Measurements from ENCODE around the gene NT5DC1. TPM values are rescaled to one million over a fixed set of nuclear protein-coding genes. Genes with fewer than 3 reads are reported as not detected.

NT5DC1 gene
- total and polyA plus RNA-seq, 10 of the 15 experiments (the other 5 are each of a cell fraction or from before 2014, with no cell fraction given) = 40.8 to 140 (median 66.8) TPM

DNA sequence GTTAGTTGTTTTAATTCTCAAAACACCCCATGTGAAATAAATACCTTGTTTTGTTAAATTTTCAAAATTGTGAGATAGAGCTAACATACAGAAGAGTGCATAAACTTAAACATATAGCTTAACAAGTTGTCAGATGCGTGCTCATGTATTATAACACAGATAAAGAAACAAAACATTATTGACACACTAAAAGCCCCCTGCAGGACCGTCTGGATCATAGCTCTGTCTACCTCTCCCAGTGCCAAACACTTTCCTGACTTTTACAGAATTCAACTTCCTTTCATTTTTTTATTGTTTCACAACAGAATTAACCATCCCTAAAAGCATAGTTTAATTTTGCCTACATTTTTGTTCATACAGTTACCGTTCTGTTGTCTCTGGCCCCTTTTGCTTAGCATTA is 22.1 kb upstream of the NT5DC1 start (continued):
- TF ChIP-seq, protein P1, sequence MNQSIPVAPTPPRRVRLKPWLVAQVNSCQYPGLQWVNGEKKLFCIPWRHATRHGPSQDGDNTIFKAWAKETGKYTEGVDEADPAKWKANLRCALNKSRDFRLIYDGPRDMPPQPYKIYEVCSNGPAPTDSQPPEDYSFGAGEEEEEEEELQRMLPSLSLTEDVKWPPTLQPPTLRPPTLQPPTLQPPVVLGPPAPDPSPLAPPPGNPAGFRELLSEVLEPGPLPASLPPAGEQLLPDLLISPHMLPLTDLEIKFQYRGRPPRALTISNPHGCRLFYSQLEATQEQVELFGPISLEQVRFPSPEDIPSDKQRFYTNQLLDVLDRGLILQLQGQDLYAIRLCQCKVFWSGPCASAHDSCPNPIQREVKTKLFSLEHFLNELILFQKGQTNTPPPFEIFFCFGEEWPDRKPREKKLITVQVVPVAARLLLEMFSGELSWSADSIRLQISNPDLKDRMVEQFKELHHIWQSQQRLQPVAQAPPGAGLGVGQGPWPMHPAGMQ (IDR thresholded peaks at IDR 0.05; ENCODE audit: borderline replicate concordance) = no peak
- no peak for TF ChIP-seq ZNF207 (IDR thresholded peaks at IDR 0.05; ENCODE audit: borderline replicate concordance)
- TF ChIP-seq NR2C2 (IDR thresholded peaks at IDR 0.05; ENCODE audit: borderline replicate concordance, control insufficient read depth, insufficient read length, low read depth) = no peak
- no peak for TF ChIP-seq TCF12 (IDR thresholded peaks at IDR 0.05; ENCODE audit: low read depth, low read length)
- no peak for TF ChIP-seq KAT2A (conservative IDR thresholded peaks at IDR 0.05; ENCODE audit: control insufficient read depth, low read depth, low read length)
- TF ChIP-seq SUPT20H (IDR thresholded peaks at IDR 0.05; ENCODE audit: borderline replicate concordance, control insufficient read depth, low read depth, low read length) = no peak
- TF ChIP-seq, protein P2, sequence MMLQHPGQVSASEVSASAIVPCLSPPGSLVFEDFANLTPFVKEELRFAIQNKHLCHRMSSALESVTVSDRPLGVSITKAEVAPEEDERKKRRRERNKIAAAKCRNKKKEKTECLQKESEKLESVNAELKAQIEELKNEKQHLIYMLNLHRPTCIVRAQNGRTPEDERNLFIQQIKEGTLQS (IDR thresholded peaks at IDR 0.05; ENCODE audit: borderline replicate concordance, extremely low read depth, low read depth, low read length) = no peak
- no peak for TF ChIP-seq ZNF24 (IDR thresholded peaks at IDR 0.05)
- no peak for TF ChIP-seq CBX5 (IDR thresholded peaks at IDR 0.05; ENCODE audit: low read depth)
- TF ChIP-seq SMAD1 (IDR thresholded peaks at IDR 0.05; ENCODE audit: low read depth, partially characterized antibody) = no peak
- TF ChIP-seq CREB1 (IDR thresholded peaks at IDR 0.05; ENCODE audit: low read depth) = no peak

DNA sequence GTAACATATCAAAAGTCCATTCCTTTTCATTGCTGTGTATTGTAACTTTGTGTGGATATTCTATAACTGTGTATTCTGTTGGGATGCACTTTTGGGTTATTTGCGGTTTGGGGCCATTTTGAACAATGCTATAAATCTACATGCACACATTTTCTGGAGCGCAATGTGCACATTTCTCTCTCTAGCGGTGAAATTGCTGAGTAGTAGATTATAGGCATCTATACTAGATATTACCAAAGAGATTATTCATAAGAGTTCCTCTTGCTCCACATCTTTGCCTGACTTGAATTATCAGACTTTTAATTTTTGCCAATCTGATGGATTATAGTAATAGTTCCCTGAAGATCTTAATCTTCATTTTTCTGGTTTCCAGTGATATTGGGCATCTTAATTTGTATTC is 21.7 kb upstream of the NT5DC1 start:
- Histone ChIP-seq H3K4me2 (ENCODE audit: control insufficient read depth, insufficient read depth) (no peak overlapping the region), H3K79me2 (ENCODE audit: control insufficient read depth, insufficient read depth, low read length) (no peaks in the 10 kb centered on the region), H3K4me1 (ENCODE audit: control insufficient read depth, insufficient read depth, low read length) (no peaks in the 10 kb centered on the region), H2AFZ (ENCODE audit: control insufficient read depth, low read depth, low read length) (no peak overlapping the region), H3K36me3 (ENCODE audit: control insufficient read depth in 2 of 2, insufficient read depth in 2 of 2, low read length in 1 of 2) (no peaks in the 10 kb centered on the region), H3K27ac (ENCODE audit: control insufficient read depth, insufficient read depth) (no peak overlapping the region), H3K9ac (ENCODE audit: control insufficient read depth, insufficient read depth, low read length) (no peak overlapping the region), H4K20me1 (ENCODE audit: control insufficient read depth, insufficient read depth) (no peaks in the 10 kb centered on the region), H3K9me3 (replicated peaks; ENCODE audit: control insufficient read depth, insufficient read depth, low read length) (no peaks in the 10 kb centered on the region), H3K27me3 (replicated peaks in 1 of 2; ENCODE audit: control insufficient read depth in 2 of 2, insufficient read depth in 2 of 2, low read length in 1 of 2) (no peaks in the 10 kb centered on the region), H3K4me3 (no peak overlapping the region)
- no peak for DNase-seq (ENCODE audit: low read depth, low spot score)
- POLR2A ChIA-PET = no interaction called here
- CTCF ChIA-PET = interaction anchor here (1.0 to 2.3 kb wide), 4 partner anchors 9 to 67 kb away, joined by 3 to 10 read pairs (median 6); no protein-coding TSS in a partner anchor
- FAIRE-seq = no peak
- intact Hi-C loops (cut with micrococcal nuclease; ENCODE audit: unreplicated experiment) = no loop called here
- in situ Hi-C loops (cut with MboI) = no loop called here
- no TSS peak for BruUV-seq (replicated peaks)
- SMC1A ChIA-PET (ENCODE audit: uncharacterized antibody, unreplicated experiment) = interaction anchor here (2.3 to 8.6 kb wide), 4 partner anchors 7 to 47 kb away, joined by 7 to 68 read pairs (median 8); partner anchors contain the start of gene FRK
- WGBS (ENCODE audit: insufficient coverage, insufficient replicate concordance, low lambda C conversion rate, missing lambda C conversion rate) = 98% methylated on average over 3 of the region's 3 CpGs
- no peak for ATAC-seq
- RAD21 ChIA-PET (ENCODE audit: unreplicated experiment) = interaction anchor here (2.2 kb wide), 2 partner anchors 8 to 16 kb away, joined by 5 to 9 read pairs; no protein-coding TSS in a partner anchor
- TF ChIP-seq BACH1 (IDR thresholded peaks at IDR 0.05; ENCODE audit: borderline replicate concordance) (no peak), ZNF217 (IDR thresholded peaks at IDR 0.05) (no peak), PAX8 (IDR thresholded peaks at IDR 0.05) (no peak), MEF2B (IDR thresholded peaks at IDR 0.05; ENCODE audit: partially characterized antibody, poor library complexity, severe bottlenecking) (no peak), MTA3 (IDR thresholded peaks at IDR 0.05; ENCODE audit: borderline replicate concordance, low read length) (no peak), ATF7 (IDR thresholded peaks at IDR 0.05; ENCODE audit: low read depth) (no peak), ZNF274 (IDR thresholded peaks at IDR 0.05; ENCODE audit: insufficient read depth, insufficient read length) (no peak)
- TF ChIP-seq, protein P3, sequence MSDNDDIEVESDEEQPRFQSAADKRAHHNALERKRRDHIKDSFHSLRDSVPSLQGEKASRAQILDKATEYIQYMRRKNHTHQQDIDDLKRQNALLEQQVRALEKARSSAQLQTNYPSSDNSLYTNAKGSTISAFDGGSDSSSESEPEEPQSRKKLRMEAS (IDR thresholded peaks at IDR 0.05; ENCODE audit: low read depth, low read length) = no peak
- TF ChIP-seq, protein P4, sequence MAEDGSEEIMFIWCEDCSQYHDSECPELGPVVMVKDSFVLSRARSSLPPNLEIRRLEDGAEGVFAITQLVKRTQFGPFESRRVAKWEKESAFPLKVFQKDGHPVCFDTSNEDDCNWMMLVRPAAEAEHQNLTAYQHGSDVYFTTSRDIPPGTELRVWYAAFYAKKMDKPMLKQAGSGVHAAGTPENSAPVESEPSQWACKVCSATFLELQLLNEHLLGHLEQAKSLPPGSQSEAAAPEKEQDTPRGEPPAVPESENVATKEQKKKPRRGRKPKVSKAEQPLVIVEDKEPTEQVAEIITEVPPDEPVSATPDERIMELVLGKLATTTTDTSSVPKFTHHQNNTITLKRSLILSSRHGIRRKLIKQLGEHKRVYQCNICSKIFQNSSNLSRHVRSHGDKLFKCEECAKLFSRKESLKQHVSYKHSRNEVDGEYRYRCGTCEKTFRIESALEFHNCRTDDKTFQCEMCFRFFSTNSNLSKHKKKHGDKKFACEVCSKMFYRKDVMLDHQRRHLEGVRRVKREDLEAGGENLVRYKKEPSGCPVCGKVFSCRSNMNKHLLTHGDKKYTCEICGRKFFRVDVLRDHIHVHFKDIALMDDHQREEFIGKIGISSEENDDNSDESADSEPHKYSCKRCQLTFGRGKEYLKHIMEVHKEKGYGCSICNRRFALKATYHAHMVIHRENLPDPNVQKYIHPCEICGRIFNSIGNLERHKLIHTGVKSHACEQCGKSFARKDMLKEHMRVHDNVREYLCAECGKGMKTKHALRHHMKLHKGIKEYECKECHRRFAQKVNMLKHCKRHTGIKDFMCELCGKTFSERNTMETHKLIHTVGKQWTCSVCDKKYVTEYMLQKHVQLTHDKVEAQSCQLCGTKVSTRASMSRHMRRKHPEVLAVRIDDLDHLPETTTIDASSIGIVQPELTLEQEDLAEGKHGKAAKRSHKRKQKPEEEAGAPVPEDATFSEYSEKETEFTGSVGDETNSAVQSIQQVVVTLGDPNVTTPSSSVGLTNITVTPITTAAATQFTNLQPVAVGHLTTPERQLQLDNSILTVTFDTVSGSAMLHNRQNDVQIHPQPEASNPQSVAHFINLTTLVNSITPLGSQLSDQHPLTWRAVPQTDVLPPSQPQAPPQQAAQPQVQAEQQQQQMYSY (CRISPR knock-in tag; IDR thresholded peaks at IDR 0.05) = no peak

All from GM12878 (cell line).